Stimulated activated CD4-positive, alpha-beta T cell treated with anti-CD3 and anti-CD28 coated beads, Interleukin-1b, Interleukin-23, amount 100 ng/mL, for 1 hour (primary cell): ENCODE data around the gene COPG1.
A peak's percentile ranks its signal among the peaks of the same experiment; 100 is the strongest.

Experiments
- DNase-seq, 2 donors: peaks; one replicate each; pipeline ENCODE4 v3.0.0-alpha.2; 2020; ENCODE audit warnings: low read depth in 2 of 2

Gene COPG1

GRCh38 chr3:129278966-129279906 is 29.8 kb downstream of the COPG1 start:
- DNase-seq, result peak in 1 of 2 donors; percentile 20

GRCh38 chr3:129280183-129280582 is 30.8 kb downstream of the COPG1 start:
- DNase-seq, result no peak

GRCh38 chr3:129281726-129282125 is 32.3 kb downstream of the COPG1 start:
- no peak for DNase-seq

- no peak for DNase-seq
Measured at GRCh38 chr3:129282727-129283327, 33.4 kb downstream of the COPG1 start.

- DNase-seq, result no peak
Measured at GRCh38 chr3:129286081-129286480, 36.7 kb downstream of the COPG1 start.

GRCh38 chr3:129288446-129288845 is 39.0 kb downstream of the COPG1 start:
- DNase-seq, result no peak

GRCh38 chr3:129289201-129289921 is 40.0 kb downstream of the COPG1 start:
- DNase-seq, result no peak

GRCh38 chr3:129291236-129291886 is 42.0 kb downstream of the COPG1 start:
- DNase-seq, result no peak

- DNase-seq, result no peak
Measured at GRCh38 chr3:129295286-129295685, 45.9 kb downstream of the COPG1 start.

- no peak for DNase-seq
Measured at GRCh38 chr3:129304146-129304961, 54.9 kb downstream of the COPG1 start.

- no peak for DNase-seq
Measured at GRCh38 chr3:129304962-129305222, 55.5 kb downstream of the COPG1 start.

- DNase-seq, result no peak
Measured at GRCh38 chr3:129305592-129306091, 56.2 kb downstream of the COPG1 start.

GRCh38 chr3:129308636-129309035 is 59.2 kb downstream of the COPG1 start:
- DNase-seq, result no peak

GRCh38 chr3:129310111-129311011 is 61.0 kb downstream of the COPG1 start:
- DNase-seq, result no peak

GRCh38 chr3:129311054-129311902 is 61.9 kb downstream of the COPG1 start:
- no peak for DNase-seq

GRCh38 chr3:129312021-129312639 is 62.7 kb downstream of the COPG1 start:
- no peak for DNase-seq

GRCh38 chr3:129312671-129313414 is 63.4 kb downstream of the COPG1 start:
- no peak for DNase-seq

GRCh38 chr3:129313415-129313664 is 63.9 kb downstream of the COPG1 start:
- DNase-seq, result no peak
